Liver (tissue), 9 donors: ENCODE measurements around the gene IER5. TPM values are rescaled to one million over a fixed set of nuclear protein-coding genes. Genes with fewer than 3 reads are reported as not detected.

Source experiments
- DNase-seq: peaks from one replicate; pipeline ENCODE4 v3.0.0-alpha.2; 2017; ENCODE audit warnings: low spot score
- H3K27ac ChIP-seq, 2 donors: one replicate each; pipeline ENCODE4 v1.7.0; 2013; ENCODE audit warnings: inconsistent platforms in 2 of 2, low read length in 2 of 2, control low read depth in 1 of 2, low read depth in 1 of 2, mild to moderate bottlenecking in 1 of 2
- H3K27me3 ChIP-seq, 4 donors: one replicate each; pipeline versions ENCODE4 v1.6.1 to v1.7.0; 2013; ENCODE audit warnings: low read length in 3 of 4, inconsistent platforms in 1 of 4, mild to moderate bottlenecking in 1 of 4, moderate library complexity in 1 of 4; ENCODE audit not compliant: control insufficient read depth in 4 of 4, insufficient read depth in 4 of 4
- H3K36me3 ChIP-seq, 4 donors: one replicate each; pipeline versions ENCODE4 v1.6.1 to v1.7.0; 2013; ENCODE audit warnings: low read length in 3 of 4, mild to moderate bottlenecking in 3 of 4, low read depth in 1 of 4, moderate library complexity in 1 of 4; ENCODE audit not compliant: control insufficient read depth in 4 of 4, insufficient read depth in 3 of 4
- H3K4me1 ChIP-seq, 4 donors: one replicate each; pipeline versions ENCODE4 v1.6.1 to v1.7.0; 2013; ENCODE audit warnings: low read length in 3 of 4, mild to moderate bottlenecking in 3 of 4, moderate library complexity in 1 of 4; ENCODE audit not compliant: control insufficient read depth in 4 of 4, insufficient read depth in 4 of 4
- H3K4me3 ChIP-seq, 3 donors: one replicate each; pipeline versions ENCODE4 v1.6.1 to v1.7.0; 2013; ENCODE audit warnings: low read length in 3 of 3, control low read depth in 1 of 3, low read depth in 1 of 3, mild to moderate bottlenecking in 1 of 3
- H3K9ac ChIP-seq, 2 donors: one replicate each; pipeline ENCODE4 v1.7.0; 2013; ENCODE audit warnings: low read length in 2 of 2, mild to moderate bottlenecking in 2 of 2, moderate library complexity in 2 of 2, control low read depth in 1 of 2, low read depth in 1 of 2
- H3K9me3 ChIP-seq, 4 donors: one replicate each; pipeline versions ENCODE4 v1.6.1 to v1.7.0; 2013; ENCODE audit warnings: low read length in 3 of 4; ENCODE audit not compliant: control insufficient read depth in 4 of 4
- CTCF ChIP-seq: fragments of 150-350 bp; IDR thresholded peaks from 2 replicates; pipeline ENCODE4 v1.5.1; 2017; ENCODE audit warnings: improper control_type of control experiment, low read depth, low read length; ENCODE audit not compliant: missing input control
- EGR1 ChIP-seq, 2 donors: IDR thresholded peaks; 2 replicates each; pipeline ENCODE4 v1.6.1; 2016 to 2018; ENCODE audit warnings: antibody characterized with exemption in 2 of 2, low read depth in 2 of 2
- FOXA1 ChIP-seq: IDR thresholded peaks from 2 replicates; pipeline ENCODE4 v1.6.1; 2016; ENCODE audit warnings: antibody characterized with exemption
- FOXA2 ChIP-seq: IDR thresholded peaks from 2 replicates; pipeline ENCODE4 v1.6.1; 2016; ENCODE audit warnings: antibody characterized with exemption
- HNF4A ChIP-seq, 2 donors: conservative IDR thresholded peaks; 2 replicates each; pipeline ENCODE4 v1.6.1; 2016; ENCODE audit warnings: antibody characterized with exemption in 2 of 2, mild to moderate bottlenecking in 2 of 2
- HNF4G ChIP-seq: IDR thresholded peaks from 2 replicates; pipeline ENCODE4 v1.6.1; 2016; ENCODE audit warnings: antibody characterized with exemption
- JUND ChIP-seq, 2 donors: IDR thresholded peaks; 2 replicates each; pipeline ENCODE4 v1.6.1; 2016; ENCODE audit warnings: antibody characterized with exemption in 2 of 2
- MAX ChIP-seq: IDR thresholded peaks from 2 replicates; pipeline ENCODE4 v1.6.1; 2016; ENCODE audit warnings: antibody characterized with exemption
- NR2F2 ChIP-seq: IDR thresholded peaks from 2 replicates; pipeline ENCODE4 v1.6.1; 2016; ENCODE audit warnings: antibody characterized with exemption
- RAD21 ChIP-seq, 2 donors: IDR thresholded peaks; 2 replicates each; pipeline ENCODE4 v1.6.1; 2016; ENCODE audit warnings: antibody characterized with exemption in 2 of 2, mild to moderate bottlenecking in 2 of 2
- REST ChIP-seq: IDR thresholded peaks from 2 replicates; pipeline ENCODE4 v1.6.1; 2016; ENCODE audit warnings: antibody characterized with exemption, mild to moderate bottlenecking
- RXRA ChIP-seq, 2 donors: IDR thresholded peaks; 2 replicates each; pipeline ENCODE4 v1.6.1; 2017 to 2018; ENCODE audit warnings: antibody characterized with exemption in 2 of 2, mild to moderate bottlenecking in 1 of 2
- SP1 ChIP-seq: IDR thresholded peaks from 2 replicates; pipeline ENCODE4 v1.6.1; 2018; ENCODE audit warnings: antibody characterized with exemption, mild to moderate bottlenecking
- TAF1 ChIP-seq: conservative IDR thresholded peaks from 2 replicates; pipeline ENCODE4 v1.6.1; 2016; ENCODE audit warnings: antibody characterized with exemption, mild to moderate bottlenecking
- YY1 ChIP-seq: IDR thresholded peaks from 2 replicates; pipeline ENCODE4 v1.6.1; 2016; ENCODE audit warnings: antibody characterized with exemption, mild to moderate bottlenecking
- ZBTB33 ChIP-seq: IDR thresholded peaks from 2 replicates; pipeline ENCODE4 v1.6.1; 2016; ENCODE audit warnings: antibody characterized with exemption
- WGBS: extraction: QIAGEN DNeasy Blood & Tissue Kit; methylation state at CpG from one replicate; pipeline ENCODE4 v1.1.7; 2013; 5-methylcytosine and 5-hydroxymethylcytosine counted together
- polyA plus RNA-seq, 2 donors: library from polyadenylated mRNA; stranded (reverse) in 1 of 2; unstranded in 1 of 2; fragments of 200-250 nt in 1 of 2; fragments of >200 nt in 1 of 2; fragmentation: Nextera tagmentation in 1 of 2; extraction: Ambion mirVana in 1 of 2; gene quantifications; one replicate each; pipeline versions ENCODE4 v1.2.1 to v1.2.3, GENCODE V29; 2013 to 2015
- total RNA-seq, 2 donors: library from RNA; depleted of rRNA; stranded (reverse); fragments of >200 nt; gene quantifications; one replicate each; pipeline ENCODE4 v1.2.3, GENCODE V29; 2014
- donor health status: healthy.
- donor health status: healthy.
- donor health status: healthy.
- donor health status: healthy.
- donor health status: healthy.

IER5 gene
- total and polyA plus RNA-seq, 4 donors, result 0.56 to 8.4 (median 2.4) TPM

- TF ChIP-seq REST, result no peak
- TF ChIP-seq SP1, result peak; percentile 73
- peak; percentile 73 to 83 for TF ChIP-seq RXRA (IDR thresholded peaks at IDR 0.05)
- TF ChIP-seq EGR1 (IDR thresholded peaks at IDR 0.05; ENCODE audit: low read depth in 2 of 2), result no peak
Observed at GRCh38 chr1:181126871-181127587, 38.5 kb downstream of the IER5 start (continued).

GRCh38 chr1:181127898-181128453 is 39.5 kb downstream of the IER5 start:
- DNase-seq, result no peak
- no peaks in the 10 kb centered on the region for H3K9me3 ChIP-seq
- H3K27ac ChIP-seq, result no peak overlapping the region
- peaks cover 4 to 17% (median 8%) of the 10 kb centered on the region in 4 donors for H3K4me1 ChIP-seq
- H3K9ac ChIP-seq, result no peak overlapping the region
- WGBS, result 93% methylated on average over 5 of the region's 5 CpGs
- no peaks in the 10 kb centered on the region for H3K27me3 ChIP-seq
- H3K36me3 ChIP-seq, result no peaks in the 10 kb centered on the region
- H3K4me3 ChIP-seq, result no peak overlapping the region
- TF ChIP-seq FOXA1 (no peak), CTCF (no peak), REST (no peak), JUND (IDR thresholded peaks at IDR 0.05) (no peak), SP1 (no peak), EGR1 (IDR thresholded peaks at IDR 0.05; ENCODE audit: low read depth in 2 of 2) (no peak), NR2F2 (no peak), MAX (no peak), TAF1 (no peak), ZBTB33 (no peak), HNF4G (no peak), HNF4A (conservative IDR thresholded peaks at IDR 0.05) (no peak), FOXA2 (no peak), RXRA (IDR thresholded peaks at IDR 0.05) (no peak), RAD21 (IDR thresholded peaks at IDR 0.05) (no peak), YY1 (no peak)
